ENCODE data around the gene ATXN10.

DNA sequence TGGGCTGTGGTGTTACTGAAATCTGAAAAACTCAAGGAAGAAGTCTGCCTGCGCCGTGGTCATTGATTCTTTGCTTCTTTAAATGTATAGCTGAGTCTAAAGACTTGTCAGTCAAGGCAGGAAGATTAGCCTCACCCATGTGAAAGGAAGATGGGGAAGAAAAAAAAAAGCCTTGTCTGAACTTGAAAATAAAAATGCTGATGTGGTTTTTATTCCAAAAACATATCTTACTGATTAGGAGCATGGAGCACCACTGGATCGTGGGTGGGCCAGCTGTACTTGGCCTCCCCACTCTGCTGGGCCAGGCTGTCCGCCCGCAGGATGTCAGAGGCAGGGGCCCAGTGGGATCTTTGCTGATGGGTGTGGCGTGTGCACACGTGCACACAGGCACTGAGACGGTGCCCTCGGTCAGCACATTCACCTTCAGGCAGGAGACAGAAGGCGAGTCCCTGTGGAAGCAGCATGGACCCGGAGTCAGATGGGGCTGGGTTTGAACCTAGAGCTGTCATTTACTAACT, 193.4 kb downstream of the ATXN10 start:
- TF ChIP-seq, protein P1, sequence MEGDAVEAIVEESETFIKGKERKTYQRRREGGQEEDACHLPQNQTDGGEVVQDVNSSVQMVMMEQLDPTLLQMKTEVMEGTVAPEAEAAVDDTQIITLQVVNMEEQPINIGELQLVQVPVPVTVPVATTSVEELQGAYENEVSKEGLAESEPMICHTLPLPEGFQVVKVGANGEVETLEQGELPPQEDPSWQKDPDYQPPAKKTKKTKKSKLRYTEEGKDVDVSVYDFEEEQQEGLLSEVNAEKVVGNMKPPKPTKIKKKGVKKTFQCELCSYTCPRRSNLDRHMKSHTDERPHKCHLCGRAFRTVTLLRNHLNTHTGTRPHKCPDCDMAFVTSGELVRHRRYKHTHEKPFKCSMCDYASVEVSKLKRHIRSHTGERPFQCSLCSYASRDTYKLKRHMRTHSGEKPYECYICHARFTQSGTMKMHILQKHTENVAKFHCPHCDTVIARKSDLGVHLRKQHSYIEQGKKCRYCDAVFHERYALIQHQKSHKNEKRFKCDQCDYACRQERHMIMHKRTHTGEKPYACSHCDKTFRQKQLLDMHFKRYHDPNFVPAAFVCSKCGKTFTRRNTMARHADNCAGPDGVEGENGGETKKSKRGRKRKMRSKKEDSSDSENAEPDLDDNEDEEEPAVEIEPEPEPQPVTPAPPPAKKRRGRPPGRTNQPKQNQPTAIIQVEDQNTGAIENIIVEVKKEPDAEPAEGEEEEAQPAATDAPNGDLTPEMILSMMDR (IDR thresholded peaks at IDR 0.05; ENCODE audit: low read length) = no peak
- no peak for TF ChIP-seq EZH2 (IDR thresholded peaks at IDR 0.05; ENCODE audit: borderline replicate concordance, low read length)

All from OCI-LY1 (cell line).